Hair follicular keratinocyte (primary cell): ENCODE measurements around the gene SSPN. TPM values are rescaled to one million over a fixed set of nuclear protein-coding genes. Genes with fewer than 3 reads are reported as not detected.

Experiments used
- total RNA-seq: library from RNA; depleted of rRNA; stranded (reverse); fragments of >200 nt; gene quantifications from 2 replicates; pipeline ENCODE4 v1.2.3, GENCODE V29; 2015

SSPN gene, protein sequence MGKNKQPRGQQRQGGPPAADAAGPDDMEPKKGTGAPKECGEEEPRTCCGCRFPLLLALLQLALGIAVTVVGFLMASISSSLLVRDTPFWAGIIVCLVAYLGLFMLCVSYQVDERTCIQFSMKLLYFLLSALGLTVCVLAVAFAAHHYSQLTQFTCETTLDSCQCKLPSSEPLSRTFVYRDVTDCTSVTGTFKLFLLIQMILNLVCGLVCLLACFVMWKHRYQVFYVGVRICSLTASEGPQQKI
- total RNA-seq: 0.57 and 5.5 TPM in 2 replicates

DNA sequence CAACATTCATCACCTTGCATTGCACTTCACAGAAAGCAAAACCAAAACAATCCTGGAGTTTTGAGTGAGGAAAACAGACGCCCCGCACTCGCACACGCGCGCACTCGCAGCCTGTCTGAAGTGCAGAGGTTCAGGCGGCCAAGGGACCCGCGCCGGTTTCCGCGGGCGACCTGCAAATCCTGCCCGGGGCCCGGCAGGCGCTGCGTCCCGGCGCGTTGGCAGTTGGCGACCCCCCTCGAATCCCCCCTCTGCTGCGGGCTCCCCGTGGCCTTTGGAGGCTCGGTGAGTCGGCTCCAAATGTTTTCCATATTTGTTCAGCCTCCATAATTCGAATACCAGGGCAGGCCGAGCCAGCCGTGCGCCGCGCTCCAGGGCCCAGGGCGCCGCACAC is at the start of gene SSPN:
TSS of gene SSPN (plus strand) at position 324 of the 391 bp plus-strand sequence. CDS start 100 bp downstream, outside the sequence.

Other genes starting within 250 kb of the SSPN start
- 10.3 and 12.6 TPM in 2 replicates for gene RASSF8, start 236.9 kb upstream of the SSPN start, total RNA-seq
- 0.19 and 2.7 TPM in 2 replicates for gene BHLHE41, start 70.5 kb upstream of the SSPN start, total RNA-seq